Activated T-cell treated with anti-CD3 and anti-CD28 coated beads, Interleukin-2, amount 50 U/mL, for 72 hours (primary cell): ENCODE measurements around the gene ENOX1. TPM values are rescaled to one million over a fixed set of nuclear protein-coding genes. Genes with fewer than 3 reads are reported as not detected.

Experiments used
- ATAC-seq, 2 donors: fragments of 150-1000 bp; cut with Tn5 transposase; replicated peaks in 1 of 2; 2 replicates each; pipeline ENCODE4 v1.10.0; 2021; ENCODE audit warnings: moderate library complexity in 2 of 2, mild to moderate bottlenecking in 1 of 2
- DNase-seq, 2 donors: peaks; one replicate each; pipeline ENCODE4 v3.0.0; 2021 to 2022; ENCODE audit warnings: mixed read lengths in 1 of 2
- H3K27ac Mint-ChIP-seq: one replicate; pipeline ENCODE4 v1.8.0; 2022; ENCODE audit warnings: mild to moderate bottlenecking, moderate library complexity, mixed read lengths
- H3K27me3 Mint-ChIP-seq: one replicate; pipeline ENCODE4 v1.8.0; 2022; ENCODE audit warnings: low read depth, mixed read lengths
- H3K36me3 Mint-ChIP-seq, 2 donors: one replicate each; pipeline ENCODE4 v1.8.0; 2022; ENCODE audit warnings: mixed read lengths in 2 of 2, mild to moderate bottlenecking in 1 of 2; ENCODE audit not compliant: insufficient read depth in 2 of 2
- H3K4me1 Mint-ChIP-seq: one replicate; pipeline ENCODE4 v1.8.0; 2022; ENCODE audit warnings: low read depth, mixed read lengths
- H3K4me3 Mint-ChIP-seq, 2 donors: one replicate each; pipeline ENCODE4 v1.8.0; 2022; ENCODE audit warnings: mild to moderate bottlenecking in 2 of 2, mixed read lengths in 2 of 2, moderate library complexity in 2 of 2
- H3K9me3 Mint-ChIP-seq, 2 donors: one replicate each; pipeline ENCODE4 v1.8.0; 2022; ENCODE audit warnings: mixed read lengths in 2 of 2
- total RNA-seq, 2 donors: library from RNA; stranded (reverse); gene quantifications; one replicate each; pipeline ENCODE4 v1.2.3, GENCODE V29; 2022

ENOX1 gene
- total RNA-seq, 2 donors from 2014 or later = 1.2 to 2.0 TPM

GRCh38 chr13:43782686-43783085, 4.1 kb downstream of the ENOX1 start:
- Mint-ChIP-seq H3K9me3 (no peaks in the 10 kb centered on the region), H3K27me3 (peaks cover 53% of the 10 kb centered on the region), H3K4me1 (peaks cover 4% of the 10 kb centered on the region), H3K36me3 (peaks cover 0 to 1% of the 10 kb centered on the region in 2 donors), H3K4me3 (no peak overlapping the region), H3K27ac (no peak overlapping the region)
- ATAC-seq (no peak), DNase-seq (no peak)

GRCh38 chr13:43780666-43781065, 6.1 kb downstream of the ENOX1 start:
- DNase-seq = no peak
- no peaks in the 10 kb centered on the region for H3K4me1 Mint-ChIP-seq
- H3K9me3 Mint-ChIP-seq = no peaks in the 10 kb centered on the region
- H3K27ac Mint-ChIP-seq = no peak overlapping the region
- no peaks in the 10 kb centered on the region for H3K36me3 Mint-ChIP-seq
- ATAC-seq = no peak
- peaks cover 46% of the 10 kb centered on the region for H3K27me3 Mint-ChIP-seq
- H3K4me3 Mint-ChIP-seq = no peak overlapping the region

GRCh38 chr13:43776501-43777079, 10.2 kb downstream of the ENOX1 start:
- no peak for DNase-seq
- no peak for ATAC-seq
- H3K4me1 Mint-ChIP-seq = no peaks in the 10 kb centered on the region
- H3K4me3 Mint-ChIP-seq = no peak overlapping the region
- H3K27ac Mint-ChIP-seq = no peak overlapping the region
- no peaks in the 10 kb centered on the region for H3K9me3 Mint-ChIP-seq
- peaks cover 38% of the 10 kb centered on the region for H3K27me3 Mint-ChIP-seq
- no peaks in the 10 kb centered on the region for H3K36me3 Mint-ChIP-seq

GRCh38 chr13:43776006-43776405, 10.8 kb downstream of the ENOX1 start:
- Mint-ChIP-seq H3K27ac (no peak overlapping the region), H3K4me3 (no peak overlapping the region), H3K9me3 (no peaks in the 10 kb centered on the region), H3K36me3 (no peaks in the 10 kb centered on the region), H3K27me3 (peaks cover 38% of the 10 kb centered on the region), H3K4me1 (no peaks in the 10 kb centered on the region)
- DNase-seq (no peak), ATAC-seq (no peak)

- Mint-ChIP-seq H3K9me3 (no peaks in the 10 kb centered on the region), H3K36me3 (no peaks in the 10 kb centered on the region), H3K27ac (peak overlapping the region; percentile 18), H3K4me1 (no peaks in the 10 kb centered on the region), H3K4me3 (no peak overlapping the region), H3K27me3 (peaks cover 31% of the 10 kb centered on the region)
- DNase-seq (no peak), ATAC-seq (no peak)
These were observed 13.2 kb downstream of the ENOX1 start for GRCh38 chr13:43773602-43774001.

GRCh38 chr13:43770871-43771270, 15.9 kb downstream of the ENOX1 start:
- ATAC-seq (no peak), DNase-seq (no peak)
- Mint-ChIP-seq H3K27me3 (peaks cover 33% of the 10 kb centered on the region), H3K36me3 (no peaks in the 10 kb centered on the region), H3K9me3 (no peaks in the 10 kb centered on the region), H3K4me3 (no peak overlapping the region), H3K4me1 (no peaks in the 10 kb centered on the region), H3K27ac (no peak overlapping the region)

GRCh38 chr13:43769529-43769928, 17.2 kb downstream of the ENOX1 start:
- Mint-ChIP-seq H3K27me3 (peaks cover 33% of the 10 kb centered on the region), H3K4me1 (no peaks in the 10 kb centered on the region), H3K9me3 (no peaks in the 10 kb centered on the region), H3K4me3 (no peak overlapping the region), H3K27ac (no peak overlapping the region), H3K36me3 (no peaks in the 10 kb centered on the region)
- ATAC-seq = no peak
- no peak for DNase-seq

GRCh38 chr13:43767341-43767931, 19.3 kb downstream of the ENOX1 start:
- no peak for ATAC-seq
- H3K4me3 Mint-ChIP-seq = no peak overlapping the region
- H3K27me3 Mint-ChIP-seq = peaks cover 18% of the 10 kb centered on the region
- no peaks in the 10 kb centered on the region for H3K9me3 Mint-ChIP-seq
- no peaks in the 10 kb centered on the region for H3K4me1 Mint-ChIP-seq
- no peaks in the 10 kb centered on the region for H3K36me3 Mint-ChIP-seq
- DNase-seq = no peak
- no peak overlapping the region for H3K27ac Mint-ChIP-seq

- Mint-ChIP-seq H3K9me3 (no peaks in the 10 kb centered on the region), H3K27ac (no peak overlapping the region), H3K4me1 (no peaks in the 10 kb centered on the region), H3K27me3 (peaks cover 18% of the 10 kb centered on the region), H3K4me3 (no peak overlapping the region), H3K36me3 (no peaks in the 10 kb centered on the region)
- ATAC-seq = no peak
- DNase-seq = no peak
These were observed 20.0 kb downstream of the ENOX1 start for GRCh38 chr13:43766725-43767124.

GRCh38 chr13:43764349-43764748, 22.4 kb downstream of the ENOX1 start:
- no peak overlapping the region for H3K27ac Mint-ChIP-seq
- H3K4me3 Mint-ChIP-seq = no peak overlapping the region
- H3K4me1 Mint-ChIP-seq = no peaks in the 10 kb centered on the region
- ATAC-seq (no peak), DNase-seq (no peak)
- no peaks in the 10 kb centered on the region for H3K36me3 Mint-ChIP-seq
- peaks cover 17% of the 10 kb centered on the region for H3K27me3 Mint-ChIP-seq
- no peaks in the 10 kb centered on the region for H3K9me3 Mint-ChIP-seq

GRCh38 chr13:43763143-43763759, 23.5 kb downstream of the ENOX1 start:
- ATAC-seq (no peak), DNase-seq (no peak)
- Mint-ChIP-seq H3K9me3 (no peaks in the 10 kb centered on the region), H3K36me3 (no peaks in the 10 kb centered on the region), H3K27me3 (peaks cover 17% of the 10 kb centered on the region), H3K4me3 (no peak overlapping the region), H3K27ac (no peak overlapping the region), H3K4me1 (no peaks in the 10 kb centered on the region)

- Mint-ChIP-seq H3K9me3 (no peaks in the 10 kb centered on the region), H3K4me3 (no peak overlapping the region), H3K4me1 (no peaks in the 10 kb centered on the region), H3K36me3 (no peaks in the 10 kb centered on the region), H3K27ac (no peak overlapping the region), H3K27me3 (peaks cover 7% of the 10 kb centered on the region)
- ATAC-seq (no peak), DNase-seq (no peak)
These were observed 25.0 kb downstream of the ENOX1 start for GRCh38 chr13:43761616-43762315.

- DNase-seq (no peak), ATAC-seq (no peak)
- Mint-ChIP-seq H3K36me3 (no peaks in the 10 kb centered on the region), H3K4me3 (no peak overlapping the region), H3K9me3 (no peaks in the 10 kb centered on the region), H3K27ac (no peak overlapping the region), H3K4me1 (no peaks in the 10 kb centered on the region), H3K27me3 (peaks cover 6% of the 10 kb centered on the region)
These were observed 26.5 kb downstream of the ENOX1 start for GRCh38 chr13:43760257-43760656.
